Endometrial microvascular endothelial cells (primary cell): ENCODE results near the gene A3GALT2. TPM values are rescaled to one million over a fixed set of nuclear protein-coding genes. Genes with fewer than 3 reads are reported as not detected.

Experiments used
- in situ Hi-C: cut with HindIII; loops from 2 replicates; pipeline ENCODE4 v1.10.0; 2017; ENCODE audit warnings: low sequenced_read_pairs, low pct_unique_long_range_greater_than_20kb; ENCODE audit errors: inconsistent ontology term
- total RNA-seq: library from RNA; depleted of rRNA; stranded (reverse); fragments of >200 nt; gene quantifications from one replicate; pipeline ENCODE4 v1.2.3, GENCODE V29; 2015; ENCODE audit errors: inconsistent ontology term

A3GALT2 gene
- not detected for total RNA-seq

DNA sequence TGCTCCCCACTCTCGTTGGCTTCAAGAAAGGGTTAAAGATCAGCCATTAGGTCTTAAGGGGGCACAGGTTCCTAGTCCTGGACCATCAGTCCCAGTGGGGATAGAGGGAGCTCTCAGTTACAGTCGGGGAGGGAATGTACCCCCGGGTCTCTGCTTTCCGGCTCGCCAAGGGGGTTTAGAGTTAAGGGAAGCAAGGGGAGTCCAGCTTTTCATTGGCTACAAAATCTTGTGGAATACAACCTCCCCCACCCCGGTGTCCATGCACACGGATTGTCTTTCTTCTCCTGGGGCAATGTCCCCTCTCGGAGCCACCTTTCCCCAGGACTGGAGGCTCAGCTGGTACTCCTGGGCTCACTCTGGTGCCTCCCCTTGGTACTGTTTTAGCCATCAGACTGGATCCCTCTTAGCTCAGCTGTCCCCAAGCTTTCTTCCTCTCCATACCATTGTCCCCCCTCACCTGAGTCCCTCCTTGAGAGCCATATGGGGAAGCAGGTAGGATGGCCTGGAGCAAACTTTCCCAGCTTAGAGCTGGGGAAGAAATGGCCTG lies at the start of gene A3GALT2:
Gene A3GALT2 (minus strand): TSS at position 480 of the 547 bp plus-strand sequence. CDS start 0 bp downstream, at position 480.
- in situ Hi-C loops = no loop called here

GRCh38 chr1:33370301-33370700 lies 49.4 kb upstream of the A3GALT2 start:
- in situ Hi-C loops = no loop called here

- in situ Hi-C loops = no loop called here
Observed at GRCh38 chr1:33369764-33370163, 48.9 kb upstream of the A3GALT2 start.

- in situ Hi-C loops = no loop called here
Observed at GRCh38 chr1:33369081-33369480, 48.2 kb upstream of the A3GALT2 start.

DNA sequence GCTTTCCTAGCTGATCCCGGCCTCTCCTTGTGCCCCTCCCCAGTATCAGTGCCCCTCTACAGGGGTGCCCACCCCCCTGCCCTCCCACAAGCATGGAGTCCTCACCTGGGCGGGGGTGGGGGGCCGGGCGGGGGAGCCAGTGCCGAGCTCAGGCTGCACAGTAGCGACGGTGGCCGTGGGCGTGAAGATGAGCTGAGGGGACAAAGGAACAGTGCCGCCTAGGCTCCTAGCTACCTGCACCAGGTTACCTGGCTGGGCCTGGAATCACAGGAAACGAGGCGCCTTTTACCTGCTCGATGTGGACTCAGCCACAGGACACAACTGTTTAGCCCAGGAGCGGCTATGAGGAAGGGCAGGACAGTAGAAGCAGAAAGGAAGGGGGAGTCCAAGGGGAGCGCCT lies 47.5 kb upstream of the A3GALT2 start:
- in situ Hi-C loops = no loop called here

GRCh38 chr1:33367485-33368405 lies 46.8 kb upstream of the A3GALT2 start:
- in situ Hi-C loops = no loop called here

- in situ Hi-C loops = no loop called here
Observed at GRCh38 chr1:33366762-33367484, 46.0 kb upstream of the A3GALT2 start.

DNA sequence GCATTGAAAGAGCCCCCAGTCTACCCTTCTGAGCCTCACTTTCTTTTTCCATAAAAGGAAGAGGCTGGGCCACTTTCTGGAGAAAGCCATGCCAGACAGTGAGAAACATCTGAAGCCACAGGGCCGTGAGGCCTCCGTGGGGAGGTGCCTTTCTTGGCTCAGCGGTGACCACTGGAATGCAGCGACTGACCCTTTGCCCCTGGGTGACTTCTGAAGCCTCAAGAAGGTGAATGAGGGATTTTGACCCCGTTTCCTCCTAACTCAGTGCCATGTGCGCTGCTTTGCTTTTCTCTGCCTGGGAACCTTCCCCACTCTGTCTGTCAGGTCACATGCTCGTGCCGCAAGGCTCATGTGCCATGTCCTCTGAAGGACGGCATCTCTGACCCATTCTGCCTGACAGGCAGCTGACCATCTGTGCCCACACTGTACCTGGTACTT lies 44.7 kb upstream of the A3GALT2 start:
- in situ Hi-C loops = no loop called here

GRCh38 chr1:33364565-33364918 lies 43.6 kb upstream of the A3GALT2 start:
- in situ Hi-C loops = no loop called here

- in situ Hi-C loops = no loop called here
Observed at GRCh38 chr1:33363470-33363861, 42.6 kb upstream of the A3GALT2 start.

GRCh38 chr1:33363021-33363420 lies 42.1 kb upstream of the A3GALT2 start:
- in situ Hi-C loops = no loop called here

DNA sequence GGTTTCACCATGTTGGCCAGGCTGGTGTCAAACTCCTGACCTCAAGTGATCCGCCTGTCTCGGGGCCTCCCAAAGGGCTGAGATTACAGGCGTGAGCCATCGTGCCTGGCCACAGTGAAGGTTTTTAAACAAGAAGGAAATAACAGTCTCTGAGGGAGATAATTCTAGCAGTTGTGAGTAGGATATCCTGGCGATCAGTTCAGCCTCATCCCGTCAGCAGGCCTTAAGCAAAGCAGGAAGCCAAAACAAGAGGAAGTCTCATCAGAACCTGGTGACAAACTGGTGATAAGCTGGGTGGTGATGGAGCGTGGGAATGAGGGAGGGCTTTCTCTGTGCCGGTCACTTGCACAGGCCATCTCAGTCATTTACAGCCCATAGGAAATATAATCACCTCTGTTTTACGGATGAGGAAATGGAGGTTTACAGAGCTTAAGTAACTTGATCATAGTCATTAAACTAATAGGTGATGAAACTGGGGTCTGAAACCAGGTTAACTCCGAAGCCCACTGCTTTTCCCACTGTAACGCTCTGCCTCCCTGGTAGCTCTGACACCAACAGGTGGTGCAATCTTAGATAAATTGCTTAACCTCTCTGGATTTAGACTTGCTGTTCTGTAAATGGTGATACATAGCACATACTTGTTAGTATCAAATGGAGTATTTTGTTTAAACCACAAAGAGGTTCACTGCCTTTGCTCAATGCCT lies 40.8 kb upstream of the A3GALT2 start:
- in situ Hi-C loops = no loop called here

- in situ Hi-C loops = no loop called here
Observed at GRCh38 chr1:33360367-33360766, 39.5 kb upstream of the A3GALT2 start.

- in situ Hi-C loops = no loop called here
Observed at GRCh38 chr1:33359931-33360330, 39.0 kb upstream of the A3GALT2 start.

GRCh38 chr1:33358795-33359503 lies 38.1 kb upstream of the A3GALT2 start:
- in situ Hi-C loops = no loop called here

GRCh38 chr1:33358114-33358794 lies 37.4 kb upstream of the A3GALT2 start:
- in situ Hi-C loops = no loop called here

GRCh38 chr1:33357099-33357498 lies 36.2 kb upstream of the A3GALT2 start:
- in situ Hi-C loops = no loop called here

DNA sequence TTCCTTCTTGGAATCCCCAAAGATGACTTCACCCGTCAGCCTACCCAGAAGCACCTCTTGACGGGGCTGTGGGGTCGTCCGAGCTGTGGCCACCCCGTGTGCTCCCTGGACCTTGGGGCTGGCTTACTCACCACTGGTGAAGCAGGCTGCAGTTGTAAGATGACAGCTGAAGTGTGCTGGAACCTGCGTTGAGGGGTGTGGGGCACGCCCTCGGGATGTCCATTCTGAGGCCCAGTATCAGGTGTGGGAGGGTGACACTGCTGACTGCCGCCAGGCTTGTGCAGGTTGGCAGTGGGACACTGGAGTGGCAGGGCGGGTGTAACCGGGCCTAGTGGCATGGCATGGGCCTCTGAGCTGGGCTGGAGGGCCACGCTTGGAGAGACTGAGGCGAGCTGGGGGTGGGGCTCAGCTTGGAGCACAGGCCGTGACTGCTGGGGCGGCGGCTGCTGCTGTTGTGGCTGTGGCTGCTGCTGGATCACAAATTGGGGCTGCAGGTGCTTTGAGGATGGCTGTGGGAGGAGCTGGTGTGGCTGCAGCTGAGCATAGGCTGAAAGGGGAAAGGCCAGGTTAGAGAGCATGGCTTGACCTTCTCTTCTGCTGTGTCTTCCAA lies 33.9 kb upstream of the A3GALT2 start:
- in situ Hi-C loops = no loop called here
